ENCODE data around the gene CYP27C1. TPM values are rescaled to one million over a fixed set of nuclear protein-coding genes. Genes with fewer than 3 reads are reported as not detected.

Gene CYP27C1
- total and polyA plus RNA-seq, 12 donors = 0.11 to 0.97 (median 0.22) TPM; not detected in 3

- intact Hi-C loops (cut with DNase I) = no loop called here
- H3K27ac ChIP-seq = no peak overlapping the region
- no peaks in the 10 kb centered on the region for H3K27me3 ChIP-seq
- peak in 2 of 7 donors; percentile 11 to 37 for DNase-seq
- H3K36me3 ChIP-seq (replicated peaks in 1 of 2) = no peaks in the 10 kb centered on the region
- WGBS, 4 donors = 76 to 81% (median 78%) methylated on average over 15 of the region's 15 CpGs
- no peak overlapping the region for H3K4me3 ChIP-seq
- H3K9me3 ChIP-seq (replicated peaks in 1 of 3) = no peaks in the 10 kb centered on the region
- H3K4me1 ChIP-seq (replicated peaks in 1 of 2) = no peaks in the 10 kb centered on the region
- TF ChIP-seq CTCF (IDR thresholded peaks at IDR 0.05) (no peak), POLR2A (IDR thresholded peaks at IDR 0.05) (no peak)
Observed at GRCh38 chr2:127169066-127169660, 50.9 kb downstream of the CYP27C1 start.

GRCh38 chr2:127166231-127166860 lies 53.8 kb downstream of the CYP27C1 start:
- Histone ChIP-seq H3K27me3 (no peaks in the 10 kb centered on the region), H3K27ac (no peak overlapping the region), H3K4me3 (no peak overlapping the region), H3K9me3 (replicated peaks in 1 of 3) (no peaks in the 10 kb centered on the region), H3K4me1 (replicated peaks in 1 of 2) (no peaks in the 10 kb centered on the region), H3K36me3 (replicated peaks in 1 of 2) (no peaks in the 10 kb centered on the region)
- TF ChIP-seq POLR2A (IDR thresholded peaks at IDR 0.05) = no peak
- TF ChIP-seq CTCF (IDR thresholded peaks at IDR 0.05) = no peak
- 63 to 85% (median 72%) methylated on average over 10 to 12 of the region's 12 CpGs for WGBS, 4 donors
- intact Hi-C loops (cut with DNase I) = no loop called here
- peak in 3 of 7 donors; percentile 11 to 29 (median 13) for DNase-seq

GRCh38 chr2:127165539-127165935 lies 54.6 kb downstream of the CYP27C1 start:
- intact Hi-C loops (cut with DNase I) = no loop called here
- peak in 3 of 7 donors; percentile 5 to 42 (median 16) for DNase-seq
- Histone ChIP-seq H3K9me3 (replicated peaks in 1 of 3) (no peaks in the 10 kb centered on the region), H3K27me3 (no peaks in the 10 kb centered on the region), H3K4me3 (no peak overlapping the region), H3K36me3 (replicated peaks in 1 of 2) (no peaks in the 10 kb centered on the region), H3K4me1 (replicated peaks in 1 of 2) (no peaks in the 10 kb centered on the region), H3K27ac (no peak overlapping the region)
- no peak for TF ChIP-seq POLR2A (IDR thresholded peaks at IDR 0.05)
- TF ChIP-seq CTCF (IDR thresholded peaks at IDR 0.05) = no peak
- WGBS, 4 donors = 55 to 86% (median 79%) methylated on average over 1 to 3 of the region's 3 CpGs

GRCh38 chr2:127164761-127165538 lies 55.1 kb downstream of the CYP27C1 start:
- H3K36me3 ChIP-seq (replicated peaks in 1 of 2) = no peaks in the 10 kb centered on the region
- 90 to 97% (median 95%) methylated on average over 6 to 11 of the region's 11 CpGs for WGBS, 4 donors
- H3K27ac ChIP-seq = no peak overlapping the region
- peak in 3 of 7 donors; percentile 2 to 18 (median 9) for DNase-seq
- no peaks in the 10 kb centered on the region for H3K9me3 ChIP-seq (replicated peaks in 1 of 3)
- H3K4me1 ChIP-seq (replicated peaks in 1 of 2) = no peaks in the 10 kb centered on the region
- intact Hi-C loops (cut with DNase I) = no loop called here
- no peaks in the 10 kb centered on the region for H3K27me3 ChIP-seq
- no peak overlapping the region for H3K4me3 ChIP-seq
- no peak for TF ChIP-seq CTCF (IDR thresholded peaks at IDR 0.05)
- no peak for TF ChIP-seq POLR2A (IDR thresholded peaks at IDR 0.05)

Measured in adrenal gland (tissue), 12 donors.